ENCODE measurements around the gene CDKN2B-AS1.

DNA sequence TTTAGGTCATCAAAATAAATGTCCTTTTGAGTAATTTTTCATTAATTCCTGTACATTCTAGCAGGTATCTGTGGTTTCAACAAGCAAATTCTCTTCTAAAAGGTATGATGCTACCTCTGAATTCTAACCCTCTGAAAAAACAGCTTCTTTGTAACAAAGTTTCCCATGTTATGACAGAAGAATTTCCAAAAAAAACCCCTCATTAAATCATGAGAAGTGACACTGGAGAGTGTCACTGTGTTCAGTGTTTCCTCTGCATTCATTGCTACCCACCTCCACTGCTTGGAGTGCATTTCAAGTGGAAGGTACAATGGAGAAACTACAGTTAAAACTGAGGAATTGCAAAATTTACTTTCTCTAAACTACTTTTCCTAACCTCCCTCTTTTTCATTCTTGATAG, 10.5 kb upstream of the CDKN2B-AS1 start:
- TF ChIP-seq, protein P1, sequence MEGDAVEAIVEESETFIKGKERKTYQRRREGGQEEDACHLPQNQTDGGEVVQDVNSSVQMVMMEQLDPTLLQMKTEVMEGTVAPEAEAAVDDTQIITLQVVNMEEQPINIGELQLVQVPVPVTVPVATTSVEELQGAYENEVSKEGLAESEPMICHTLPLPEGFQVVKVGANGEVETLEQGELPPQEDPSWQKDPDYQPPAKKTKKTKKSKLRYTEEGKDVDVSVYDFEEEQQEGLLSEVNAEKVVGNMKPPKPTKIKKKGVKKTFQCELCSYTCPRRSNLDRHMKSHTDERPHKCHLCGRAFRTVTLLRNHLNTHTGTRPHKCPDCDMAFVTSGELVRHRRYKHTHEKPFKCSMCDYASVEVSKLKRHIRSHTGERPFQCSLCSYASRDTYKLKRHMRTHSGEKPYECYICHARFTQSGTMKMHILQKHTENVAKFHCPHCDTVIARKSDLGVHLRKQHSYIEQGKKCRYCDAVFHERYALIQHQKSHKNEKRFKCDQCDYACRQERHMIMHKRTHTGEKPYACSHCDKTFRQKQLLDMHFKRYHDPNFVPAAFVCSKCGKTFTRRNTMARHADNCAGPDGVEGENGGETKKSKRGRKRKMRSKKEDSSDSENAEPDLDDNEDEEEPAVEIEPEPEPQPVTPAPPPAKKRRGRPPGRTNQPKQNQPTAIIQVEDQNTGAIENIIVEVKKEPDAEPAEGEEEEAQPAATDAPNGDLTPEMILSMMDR (IDR thresholded peaks at IDR 0.05; ENCODE audit: low read depth, low read length), result no peak
- TF ChIP-seq EZH2phosphoT487 (IDR thresholded peaks at IDR 0.05; ENCODE audit: low read depth), result no peak
